ENCODE data around the gene CLTC.

The CLTC gene

GRCh38 chr17:59745040-59745439 lies 125.3 kb downstream of the CLTC start:
- no peak overlapping the region for H3K27ac ChIP-seq
- no peak for TF ChIP-seq CTCF (conservative IDR thresholded peaks at IDR 0.05)

Data from VCaP (cell line).